ENCODE data around the gene AIF1.
A peak's percentile ranks its signal among the peaks of the same experiment; 100 is the strongest.
"Not testable (repeated sequence)": the region's sequence is repeated elsewhere in the genome, so short reads cannot be mapped to it uniquely, and the experiment has no call there.

Gene AIF1

DNA sequence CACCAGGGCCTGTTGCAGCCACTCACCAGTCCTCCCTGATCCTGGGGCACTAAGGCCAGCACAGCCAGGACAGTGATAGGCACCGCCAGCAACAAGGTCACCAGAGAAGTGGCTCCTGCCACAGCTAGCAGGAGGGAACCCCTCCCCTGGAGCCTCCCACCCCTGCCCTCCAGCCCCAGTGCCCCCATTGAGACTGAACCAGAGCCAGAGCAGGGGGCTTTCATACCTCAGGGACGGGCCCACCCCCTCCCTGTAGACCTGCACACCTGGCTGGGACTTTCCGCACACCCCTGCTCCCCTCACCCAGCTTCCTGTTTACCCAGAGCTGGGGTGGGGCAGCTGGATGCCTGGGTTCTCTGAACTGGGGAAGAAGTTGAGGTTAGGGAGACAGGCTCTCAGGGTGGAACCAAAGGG is 32.8 kb upstream of the AIF1 start, which contains the start of gene LTB:
TSS of gene LTB (minus strand) at position 195 of the 414 bp plus-strand sequence. CDS start at position 188, 7 bp downstream.
- H3K9me3 ChIP-seq (ENCODE audit: control insufficient read depth, insufficient read depth, low read length): no peaks in the 10 kb centered on the region
- peaks cover 23% of the 10 kb centered on the region for H3K27me3 ChIP-seq (ENCODE audit: control insufficient read depth, insufficient read depth, low read length)
- H3K36me3 ChIP-seq (ENCODE audit: control insufficient read depth, insufficient read depth, low read length): no peaks in the 10 kb centered on the region
- H3K27ac ChIP-seq (ENCODE audit: low read depth, low read length): no peak within 1 kb of the TSS
- H3K4me1 ChIP-seq (ENCODE audit: control insufficient read depth, insufficient read depth, low read length): peaks cover 14% of the 10 kb centered on the region
- peak within 1 kb of the TSS; percentile 66; the same call in 1 of the 2 replicates for H3K9ac ChIP-seq (ENCODE audit: low read depth, low read length)
- H3K4me3 ChIP-seq (ENCODE audit: low read depth, low read length): peak within 1 kb of the TSS; percentile 91

DNA sequence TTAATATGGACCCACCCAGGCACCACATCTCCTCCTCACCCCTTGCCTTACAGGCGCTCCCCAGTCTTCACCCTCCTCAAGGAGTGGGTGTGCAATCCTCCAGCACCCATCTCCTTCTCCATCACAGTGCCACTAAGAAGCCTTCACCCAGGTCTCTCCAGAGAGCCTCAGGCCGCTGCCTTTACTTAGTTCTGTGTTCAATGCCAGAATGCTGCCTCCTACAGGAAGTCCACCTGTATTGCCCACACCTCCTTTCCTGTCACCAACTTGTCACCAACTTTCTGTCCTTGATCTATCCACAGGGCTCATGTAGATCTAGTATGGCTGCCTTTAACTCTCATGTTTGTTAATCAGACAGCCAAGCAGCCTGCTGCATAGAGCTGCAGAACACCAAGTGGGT is 29.5 kb upstream of the AIF1 start:
- Histone ChIP-seq H3K27ac (ENCODE audit: low read depth, low read length) (no peak overlapping the region), H3K27me3 (ENCODE audit: control insufficient read depth, insufficient read depth, low read length) (peaks cover 12% of the 10 kb centered on the region), H3K4me1 (ENCODE audit: control insufficient read depth, insufficient read depth, low read length) (peaks cover 9% of the 10 kb centered on the region), H3K9me3 (ENCODE audit: control insufficient read depth, insufficient read depth, low read length) (no peaks in the 10 kb centered on the region), H3K36me3 (ENCODE audit: control insufficient read depth, insufficient read depth, low read length) (no peaks in the 10 kb centered on the region), H3K9ac (ENCODE audit: low read depth, low read length) (no peak overlapping the region), H3K4me3 (ENCODE audit: low read depth, low read length) (no peak overlapping the region)

DNA sequence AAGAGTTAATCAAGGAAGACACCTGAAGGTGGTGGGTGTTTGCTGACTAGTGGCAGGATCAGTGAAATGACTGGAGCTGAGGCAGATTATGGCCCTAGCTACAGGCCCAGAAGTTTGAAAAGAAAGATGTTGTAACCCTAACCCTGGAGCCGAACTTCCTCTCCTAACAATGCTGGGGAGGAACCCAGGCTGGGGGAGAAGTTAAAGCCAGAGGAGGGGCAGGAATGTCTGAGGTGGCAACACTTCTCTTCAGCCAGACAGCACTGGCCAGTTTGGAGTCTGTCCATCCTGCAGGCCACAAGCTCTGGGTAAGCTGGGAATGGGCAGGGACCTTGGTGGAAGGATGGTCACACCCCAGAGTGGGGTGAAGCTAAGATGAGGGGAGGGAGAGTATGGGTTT is 29.0 kb upstream of the AIF1 start, which contains the start of gene LST1:
TSS of gene LST1 (plus strand) at position 270 of the 400 bp plus-strand sequence. CDS start 1,023 bp downstream, outside the sequence.
- no peaks in the 10 kb centered on the region for H3K9me3 ChIP-seq (ENCODE audit: control insufficient read depth, insufficient read depth, low read length)
- no peak within 1 kb of the TSS for H3K4me3 ChIP-seq (ENCODE audit: low read depth, low read length)
- peaks cover 10% of the 10 kb centered on the region; the same call in 1 of the 2 replicates for H3K27me3 ChIP-seq (ENCODE audit: control insufficient read depth, insufficient read depth, low read length)
- H3K27ac ChIP-seq (ENCODE audit: low read depth, low read length): no peak within 1 kb of the TSS
- H3K9ac ChIP-seq (ENCODE audit: low read depth, low read length): no peak within 1 kb of the TSS
- no peaks in the 10 kb centered on the region for H3K36me3 ChIP-seq (ENCODE audit: control insufficient read depth, insufficient read depth, low read length)
- H3K4me1 ChIP-seq (ENCODE audit: control insufficient read depth, insufficient read depth, low read length): peaks cover 9% of the 10 kb centered on the region

DNA sequence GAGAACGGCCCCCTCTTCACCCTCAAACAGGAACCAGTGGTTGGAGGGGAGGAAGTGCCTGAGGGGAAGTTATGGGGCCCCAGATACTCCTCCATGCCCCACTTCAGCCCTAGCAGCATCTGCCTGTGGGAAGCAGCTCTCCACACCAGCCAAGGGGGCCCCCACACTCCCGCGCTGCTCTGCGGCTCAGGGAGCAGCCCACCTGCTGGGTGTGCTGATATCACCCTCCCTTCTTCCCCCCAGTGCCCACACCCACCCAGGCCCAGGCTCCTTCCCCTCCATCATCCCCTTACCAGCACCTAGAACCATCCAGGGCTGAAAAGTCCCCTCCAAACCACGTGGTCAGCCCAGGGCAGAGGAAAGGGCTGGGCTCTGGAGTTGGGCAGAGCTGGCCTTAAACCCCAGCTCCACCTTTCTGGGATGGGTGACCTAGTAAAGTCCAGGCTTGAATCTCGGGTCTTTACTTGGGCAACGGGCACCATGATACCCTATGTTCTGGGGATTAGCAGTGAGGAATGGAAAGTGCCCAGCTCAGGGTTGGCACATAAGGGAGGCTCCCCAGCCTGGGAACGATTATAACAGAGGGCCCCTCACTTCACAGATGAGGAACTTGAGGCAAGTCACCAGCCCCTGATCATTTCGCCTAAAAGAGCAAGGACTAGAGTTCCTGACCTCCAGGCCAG is 28.3 kb upstream of the AIF1 start:
- Histone ChIP-seq H3K27me3 (ENCODE audit: control insufficient read depth, insufficient read depth, low read length) (peaks cover 6% of the 10 kb centered on the region; the same call in 1 of the 2 replicates), H3K9ac (ENCODE audit: low read depth, low read length) (no peak overlapping the region), H3K27ac (ENCODE audit: low read depth, low read length) (no peak overlapping the region), H3K4me1 (ENCODE audit: control insufficient read depth, insufficient read depth, low read length) (peaks cover 6% of the 10 kb centered on the region), H3K36me3 (ENCODE audit: control insufficient read depth, insufficient read depth, low read length) (no peaks in the 10 kb centered on the region), H3K4me3 (ENCODE audit: low read depth, low read length) (no peak overlapping the region), H3K9me3 (ENCODE audit: control insufficient read depth, insufficient read depth, low read length) (no peaks in the 10 kb centered on the region)

DNA sequence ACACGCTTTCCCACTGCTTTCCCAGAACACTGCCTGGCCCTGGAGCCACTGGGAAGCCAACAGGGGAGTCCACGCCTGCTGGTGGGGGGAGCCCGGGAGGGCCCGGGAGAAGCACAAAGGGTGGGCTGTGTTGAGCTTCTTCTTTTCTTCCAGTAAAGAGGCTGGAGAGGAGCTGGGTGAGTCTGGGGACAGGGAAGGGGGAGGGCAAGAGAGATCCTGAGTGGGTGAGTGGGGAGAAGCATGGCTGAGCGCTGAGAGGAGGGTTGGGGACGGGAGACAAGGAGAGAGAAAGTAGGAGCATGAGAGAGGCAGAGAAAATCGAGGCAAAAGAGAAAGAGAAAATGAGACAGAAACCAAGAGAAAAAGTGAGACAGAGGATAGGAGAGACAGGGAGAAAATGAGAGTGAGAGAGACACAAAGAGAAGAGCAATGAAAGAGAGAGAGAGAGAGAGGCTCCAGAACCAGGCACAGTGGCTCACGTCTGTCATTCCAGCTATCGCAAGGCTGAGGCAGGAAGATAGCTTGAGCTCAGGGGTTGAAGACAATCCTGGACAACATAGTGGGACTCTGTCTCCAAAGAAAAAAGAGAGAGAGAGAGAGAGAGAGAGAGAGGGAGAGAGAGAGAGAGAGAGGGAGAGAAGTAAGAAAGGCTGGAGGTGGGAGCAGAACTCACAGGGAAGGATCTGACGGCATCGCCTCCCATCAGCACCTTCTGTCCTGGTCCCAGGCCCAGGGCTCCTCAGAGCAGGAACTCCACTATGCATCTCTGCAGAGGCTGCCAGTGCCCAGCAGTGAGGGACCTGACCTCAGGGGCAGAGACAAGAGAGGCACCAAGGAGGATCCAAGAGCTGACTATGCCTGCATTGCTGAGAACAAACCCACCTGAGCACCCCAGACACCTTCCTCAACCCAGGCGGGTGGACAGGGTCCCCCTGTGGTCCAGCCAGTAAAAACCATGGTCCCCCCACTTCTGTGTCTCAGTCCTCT is 26.9 kb upstream of the AIF1 start:
- H3K27ac ChIP-seq (ENCODE audit: low read depth, low read length): no peak overlapping the region
- no peaks in the 10 kb centered on the region for H3K36me3 ChIP-seq (ENCODE audit: control insufficient read depth, insufficient read depth, low read length)
- H3K9me3 ChIP-seq (ENCODE audit: control insufficient read depth, insufficient read depth, low read length): no peaks in the 10 kb centered on the region
- H3K4me1 ChIP-seq (ENCODE audit: control insufficient read depth, insufficient read depth, low read length): no peaks in the 10 kb centered on the region
- H3K9ac ChIP-seq (ENCODE audit: low read depth, low read length): no peak overlapping the region
- no peak overlapping the region for H3K4me3 ChIP-seq (ENCODE audit: low read depth, low read length)
- H3K27me3 ChIP-seq (ENCODE audit: control insufficient read depth, insufficient read depth, low read length): no peaks in the 10 kb centered on the region

DNA sequence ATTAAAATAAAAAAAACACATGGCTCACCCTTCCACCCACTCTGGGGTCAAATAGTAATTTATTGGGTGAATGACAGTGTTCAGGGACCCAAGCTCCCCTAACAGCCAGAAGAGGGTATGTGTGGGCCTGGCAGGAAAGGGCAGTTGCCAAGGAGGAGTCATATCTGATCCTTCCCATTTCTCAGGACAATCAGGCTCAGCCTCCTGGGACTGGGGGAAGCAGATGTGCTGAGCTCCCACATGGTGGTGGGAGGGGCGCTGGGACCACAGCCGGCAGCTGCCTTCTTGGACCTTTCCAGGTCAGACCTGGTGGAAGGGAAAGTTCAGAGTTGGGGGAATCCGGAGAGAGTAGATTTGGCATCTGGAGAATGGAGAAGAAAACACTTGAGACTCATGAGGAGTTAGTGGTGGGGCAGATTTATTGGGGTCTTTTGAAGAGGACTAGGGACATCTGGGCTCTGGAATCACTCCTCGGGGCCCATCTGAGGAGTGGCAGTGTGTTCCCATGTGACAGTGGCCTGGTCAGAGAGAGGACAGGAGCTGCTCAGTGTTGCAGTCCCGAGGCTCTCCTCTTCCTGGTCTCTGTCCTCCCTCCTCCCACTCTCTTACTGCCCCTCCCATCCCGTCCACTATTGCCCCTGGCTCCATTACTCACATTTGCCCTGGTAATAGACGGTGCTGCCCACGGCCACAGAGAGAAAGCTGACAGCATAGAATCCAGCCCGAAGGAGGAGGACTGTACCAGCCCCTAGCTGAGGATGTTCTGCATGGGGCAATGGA is 26.0 kb upstream of the AIF1 start:
- Histone ChIP-seq H3K27me3 (ENCODE audit: control insufficient read depth, insufficient read depth, low read length) (no peaks in the 10 kb centered on the region), H3K36me3 (ENCODE audit: control insufficient read depth, insufficient read depth, low read length) (no peaks in the 10 kb centered on the region), H3K4me1 (ENCODE audit: control insufficient read depth, insufficient read depth, low read length) (no peaks in the 10 kb centered on the region), H3K9ac (ENCODE audit: low read depth, low read length) (no peak overlapping the region), H3K4me3 (ENCODE audit: low read depth, low read length) (no peak overlapping the region), H3K27ac (ENCODE audit: low read depth, low read length) (no peak overlapping the region), H3K9me3 (ENCODE audit: control insufficient read depth, insufficient read depth, low read length) (no peaks in the 10 kb centered on the region)

DNA sequence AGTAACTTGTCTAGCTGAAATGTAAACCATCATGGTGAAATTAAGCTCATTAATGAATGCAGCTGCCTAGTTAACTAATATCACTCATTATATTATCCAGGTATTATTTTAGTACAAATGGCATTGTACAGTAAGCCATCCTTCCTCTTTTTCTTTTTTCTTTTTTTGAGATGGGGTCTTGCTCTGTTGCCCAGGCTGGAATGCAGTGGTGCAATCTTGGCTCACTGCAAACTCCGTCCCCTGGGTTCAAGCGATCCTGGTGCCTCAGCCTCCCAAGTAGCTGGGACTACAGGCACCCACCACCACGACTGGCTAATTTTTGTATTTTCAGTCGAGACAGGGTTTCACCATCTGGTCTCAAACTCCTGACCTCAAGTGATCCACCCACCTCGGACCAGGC is 24.3 kb upstream of the AIF1 start:
- not testable (repeated sequence) for H3K36me3 ChIP-seq (ENCODE audit: control insufficient read depth, insufficient read depth, low read length); H3K4me1 ChIP-seq (ENCODE audit: control insufficient read depth, insufficient read depth, low read length); H3K9ac ChIP-seq (ENCODE audit: low read depth, low read length); H3K9me3 ChIP-seq (ENCODE audit: control insufficient read depth, insufficient read depth, low read length); H3K27ac ChIP-seq (ENCODE audit: low read depth, low read length); H3K4me3 ChIP-seq (ENCODE audit: low read depth, low read length); H3K27me3 ChIP-seq (ENCODE audit: control insufficient read depth, insufficient read depth, low read length)

DNA sequence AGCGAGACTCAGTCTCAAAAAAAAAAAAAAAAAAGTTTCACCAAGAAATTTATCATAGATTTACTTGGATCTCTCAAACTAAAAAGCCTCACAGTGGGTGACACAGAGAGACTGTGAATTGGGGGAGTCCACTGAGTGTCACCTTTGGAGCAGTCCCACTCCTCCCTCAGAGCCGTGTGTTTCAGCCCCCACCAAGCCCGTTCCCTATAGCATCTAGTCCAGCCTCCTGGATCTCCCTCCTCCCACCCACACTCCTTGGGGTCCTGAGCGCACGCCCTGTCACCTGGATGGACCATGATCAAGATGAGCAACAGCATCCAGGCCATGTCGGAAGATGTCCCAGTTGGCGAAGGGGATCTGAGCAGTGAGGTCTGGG is 22.6 kb upstream of the AIF1 start:
- Histone ChIP-seq H3K27ac (ENCODE audit: low read depth, low read length) (no peak overlapping the region), H3K9ac (ENCODE audit: low read depth, low read length) (no peak overlapping the region), H3K27me3 (ENCODE audit: control insufficient read depth, insufficient read depth, low read length) (no peaks in the 10 kb centered on the region), H3K9me3 (ENCODE audit: control insufficient read depth, insufficient read depth, low read length) (no peaks in the 10 kb centered on the region), H3K36me3 (ENCODE audit: control insufficient read depth, insufficient read depth, low read length) (no peaks in the 10 kb centered on the region), H3K4me1 (ENCODE audit: control insufficient read depth, insufficient read depth, low read length) (no peaks in the 10 kb centered on the region), H3K4me3 (ENCODE audit: low read depth, low read length) (no peak overlapping the region)

DNA sequence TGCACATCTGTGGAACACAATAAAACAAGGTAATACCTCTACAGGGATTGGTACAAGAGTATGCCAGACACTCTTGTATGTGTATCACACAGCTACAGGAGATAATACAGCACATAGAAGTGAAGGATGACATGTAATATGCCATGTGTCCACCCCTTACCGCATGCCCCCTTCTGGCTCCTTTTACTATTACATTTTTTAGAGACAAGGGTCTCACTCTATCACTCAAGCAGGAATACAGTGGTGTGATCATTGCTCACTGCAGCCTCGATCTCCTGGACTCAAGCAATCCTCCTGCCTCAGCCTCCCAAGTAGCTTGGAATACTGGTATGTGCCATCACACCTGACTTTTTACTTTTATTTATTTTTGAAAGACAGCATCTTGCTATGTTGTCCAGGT is 18.0 kb upstream of the AIF1 start:
- no peaks in the 10 kb centered on the region for H3K27me3 ChIP-seq (ENCODE audit: control insufficient read depth, insufficient read depth, low read length)
- no peaks in the 10 kb centered on the region for H3K36me3 ChIP-seq (ENCODE audit: control insufficient read depth, insufficient read depth, low read length)
- H3K4me1 ChIP-seq (ENCODE audit: control insufficient read depth, insufficient read depth, low read length): no peaks in the 10 kb centered on the region
- H3K9me3 ChIP-seq (ENCODE audit: control insufficient read depth, insufficient read depth, low read length): no peaks in the 10 kb centered on the region
- no peak overlapping the region for H3K9ac ChIP-seq (ENCODE audit: low read depth, low read length)
- H3K4me3 ChIP-seq (ENCODE audit: low read depth, low read length): no peak overlapping the region
- H3K27ac ChIP-seq (ENCODE audit: low read depth, low read length): no peak overlapping the region

DNA sequence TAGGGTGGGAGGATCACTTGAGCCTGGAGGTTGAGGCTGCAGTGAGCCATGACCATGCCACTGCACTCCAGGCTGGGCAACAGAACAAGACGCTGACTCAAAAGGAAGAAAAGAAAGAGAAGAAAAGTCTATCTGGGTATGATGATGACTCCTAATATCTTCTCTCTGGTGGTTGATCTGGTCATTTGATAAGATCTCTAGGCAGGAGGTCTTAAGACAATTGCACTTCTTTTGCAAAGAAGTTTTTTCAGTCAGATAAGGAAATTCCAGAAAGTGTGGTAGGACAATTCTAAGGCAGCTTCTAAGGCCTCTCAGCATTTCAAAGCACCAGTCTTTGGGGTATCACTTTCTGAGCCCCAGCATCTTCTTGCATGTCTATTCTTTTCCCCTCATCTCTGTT is 7.7 kb upstream of the AIF1 start:
- no peaks in the 10 kb centered on the region for H3K36me3 ChIP-seq (ENCODE audit: control insufficient read depth, insufficient read depth, low read length)
- no peaks in the 10 kb centered on the region for H3K9me3 ChIP-seq (ENCODE audit: control insufficient read depth, insufficient read depth, low read length)
- no peaks in the 10 kb centered on the region for H3K4me1 ChIP-seq (ENCODE audit: control insufficient read depth, insufficient read depth, low read length)
- no peaks in the 10 kb centered on the region for H3K27me3 ChIP-seq (ENCODE audit: control insufficient read depth, insufficient read depth, low read length)
- no peak overlapping the region for H3K9ac ChIP-seq (ENCODE audit: low read depth, low read length)
- no peak overlapping the region for H3K27ac ChIP-seq (ENCODE audit: low read depth, low read length)
- H3K4me3 ChIP-seq (ENCODE audit: low read depth, low read length): no peak overlapping the region
